PFSK-1 (cell line): ENCODE data around the gene LARP4B.

Source experiments
- POLR2AphosphoS5 ChIP-seq: IDR thresholded peaks from 2 replicates; pipeline ENCODE4 v1.6.1; 2012; ENCODE audit warnings: low read depth, mild to moderate bottlenecking, control low read depth, low read length, moderate library complexity
- REST ChIP-seq, 2 experiments: IDR thresholded peaks; 2 replicates each; pipeline versions ENCODE4 v1.6.1 to v1.8.0; 2011 to 2012; ENCODE audit warnings: low read depth in 2 of 2, low read length in 2 of 2, control low read depth in 1 of 2, inconsistent platforms in 1 of 2, mild to moderate bottlenecking in 1 of 2, moderate library complexity in 1 of 2; ENCODE audit not compliant: insufficient read depth in 1 of 2

GRCh38 chr10:816958-817357 lies 114.5 kb downstream of the LARP4B start:
- TF ChIP-seq REST (IDR thresholded peaks at IDR 0.05; ENCODE audit: insufficient read depth in 1 of 2, low read depth in 2 of 2, low read length in 2 of 2) (no peak), POLR2AphosphoS5 (no peak)
